ENCODE results near the gene MGAT5B.
"Not testable (repeated sequence)": the region's sequence is repeated elsewhere in the genome, so short reads cannot be mapped to it uniquely, and the experiment has no call there.

MGAT5B gene

DNA sequence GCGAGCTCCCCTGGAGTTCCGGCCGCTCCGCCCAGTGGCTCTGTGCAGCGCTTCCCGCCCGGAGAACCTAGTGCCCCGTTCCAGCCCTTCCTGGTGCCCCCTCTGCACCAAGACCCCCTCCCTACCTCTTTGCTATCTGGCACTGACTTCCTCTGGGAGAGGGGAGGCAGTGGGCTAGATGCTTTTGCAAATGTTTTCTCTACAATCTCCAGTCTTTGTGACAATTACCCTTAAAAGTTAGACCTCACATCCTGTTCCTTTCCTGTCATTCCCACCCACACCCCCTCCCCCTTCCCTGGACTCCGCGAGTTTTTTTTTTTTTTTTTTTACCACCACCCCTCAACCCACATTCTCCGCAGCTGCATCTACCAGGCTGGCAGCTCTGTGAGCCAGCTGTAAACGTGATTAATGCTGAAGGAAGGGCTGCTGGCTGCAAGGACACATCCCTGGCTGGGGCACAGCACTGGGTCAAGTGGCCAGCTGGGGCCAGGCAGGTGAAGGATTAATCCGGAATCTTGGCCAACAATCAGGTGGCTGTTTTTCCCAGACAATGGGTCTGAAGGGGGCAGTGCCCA is 101.5 kb downstream of the MGAT5B start:
- peaks cover 5% of the 10 kb centered on the region for H3K9me3 ChIP-seq (ENCODE audit: severe bottlenecking)
- no peaks in the 10 kb centered on the region for H3K36me3 ChIP-seq
- H3K27ac ChIP-seq = peak overlapping the region; percentile 81
- peak overlapping the region; percentile 46 for H3K4me3 ChIP-seq (ENCODE audit: low read depth, low read length)
- DNase-seq = peak; percentile 81
- TF ChIP-seq, protein P1, sequence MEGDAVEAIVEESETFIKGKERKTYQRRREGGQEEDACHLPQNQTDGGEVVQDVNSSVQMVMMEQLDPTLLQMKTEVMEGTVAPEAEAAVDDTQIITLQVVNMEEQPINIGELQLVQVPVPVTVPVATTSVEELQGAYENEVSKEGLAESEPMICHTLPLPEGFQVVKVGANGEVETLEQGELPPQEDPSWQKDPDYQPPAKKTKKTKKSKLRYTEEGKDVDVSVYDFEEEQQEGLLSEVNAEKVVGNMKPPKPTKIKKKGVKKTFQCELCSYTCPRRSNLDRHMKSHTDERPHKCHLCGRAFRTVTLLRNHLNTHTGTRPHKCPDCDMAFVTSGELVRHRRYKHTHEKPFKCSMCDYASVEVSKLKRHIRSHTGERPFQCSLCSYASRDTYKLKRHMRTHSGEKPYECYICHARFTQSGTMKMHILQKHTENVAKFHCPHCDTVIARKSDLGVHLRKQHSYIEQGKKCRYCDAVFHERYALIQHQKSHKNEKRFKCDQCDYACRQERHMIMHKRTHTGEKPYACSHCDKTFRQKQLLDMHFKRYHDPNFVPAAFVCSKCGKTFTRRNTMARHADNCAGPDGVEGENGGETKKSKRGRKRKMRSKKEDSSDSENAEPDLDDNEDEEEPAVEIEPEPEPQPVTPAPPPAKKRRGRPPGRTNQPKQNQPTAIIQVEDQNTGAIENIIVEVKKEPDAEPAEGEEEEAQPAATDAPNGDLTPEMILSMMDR (IDR thresholded peaks at IDR 0.05; ENCODE audit: low read depth, low read length) = no peak
- no peaks in the 10 kb centered on the region for H3K27me3 ChIP-seq (ENCODE audit: insufficient read depth, low read depth, severe bottlenecking)

DNA sequence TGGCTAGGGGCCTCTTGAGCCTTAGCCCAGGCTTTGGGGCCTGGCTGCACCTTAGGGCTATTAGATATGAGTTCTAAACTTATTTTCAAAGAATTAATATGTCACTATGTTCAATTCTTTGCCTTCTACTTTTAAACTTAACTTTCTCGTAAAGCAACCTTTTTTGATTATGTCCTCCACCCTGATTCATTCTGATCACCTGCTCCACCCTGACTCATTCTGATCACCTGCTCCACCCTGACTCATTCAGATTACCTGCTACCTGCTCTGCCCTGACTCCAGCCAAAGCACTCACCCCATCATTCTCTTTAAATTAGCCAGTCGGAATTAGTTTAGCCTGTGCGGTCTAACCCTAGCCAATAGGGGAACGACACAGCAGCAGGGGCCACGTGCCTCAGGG is 102.0 kb downstream of the MGAT5B start:
- not testable (repeated sequence) for H3K27ac ChIP-seq; H3K4me3 ChIP-seq (ENCODE audit: low read depth, low read length); H3K27me3 ChIP-seq (ENCODE audit: insufficient read depth, low read depth, severe bottlenecking); H3K36me3 ChIP-seq; DNase-seq
- H3K9me3 ChIP-seq (ENCODE audit: severe bottlenecking) = peaks cover 10% of the 10 kb centered on the region

GRCh38 chr17:76972046-76972641 is 103.9 kb downstream of the MGAT5B start:
- Histone ChIP-seq H3K4me3 (ENCODE audit: low read depth, low read length) (no peak overlapping the region), H3K27ac (no peak overlapping the region), H3K36me3 (no peaks in the 10 kb centered on the region), H3K27me3 (ENCODE audit: insufficient read depth, low read depth, severe bottlenecking) (no peaks in the 10 kb centered on the region), H3K9me3 (ENCODE audit: severe bottlenecking) (peaks cover 11% of the 10 kb centered on the region)
- no peak for DNase-seq
- TF ChIP-seq, protein P1 (IDR thresholded peaks at IDR 0.05; ENCODE audit: low read depth, low read length) = no peak

- peaks cover 17% of the 10 kb centered on the region for H3K9me3 ChIP-seq (ENCODE audit: severe bottlenecking)
These were observed 104.8 kb downstream of the MGAT5B start for GRCh38 chr17:76973040-76973439.

GRCh38 chr17:76974721-76975120 is 106.5 kb downstream of the MGAT5B start:
- DNase-seq = no peak
- no peak overlapping the region for H3K27ac ChIP-seq
- H3K36me3 ChIP-seq = no peaks in the 10 kb centered on the region
- TF ChIP-seq, protein P1 (IDR thresholded peaks at IDR 0.05; ENCODE audit: low read depth, low read length) = no peak
- no peaks in the 10 kb centered on the region for H3K27me3 ChIP-seq (ENCODE audit: insufficient read depth, low read depth, severe bottlenecking)
- H3K9me3 ChIP-seq (ENCODE audit: severe bottlenecking) = peaks cover 21% of the 10 kb centered on the region
- no peak overlapping the region for H3K4me3 ChIP-seq (ENCODE audit: low read depth, low read length)

More at GRCh38 chr17:76973040-76973439, 104.8 kb downstream of the MGAT5B start:
- TF ChIP-seq, protein P1 (IDR thresholded peaks at IDR 0.05; ENCODE audit: low read depth, low read length) = no peak
- Histone ChIP-seq H3K36me3 (no peaks in the 10 kb centered on the region), H3K27me3 (ENCODE audit: insufficient read depth, low read depth, severe bottlenecking) (no peaks in the 10 kb centered on the region), H3K4me3 (ENCODE audit: low read depth, low read length) (no peak overlapping the region), H3K27ac (no peak overlapping the region)
- DNase-seq = no peak

DNA sequence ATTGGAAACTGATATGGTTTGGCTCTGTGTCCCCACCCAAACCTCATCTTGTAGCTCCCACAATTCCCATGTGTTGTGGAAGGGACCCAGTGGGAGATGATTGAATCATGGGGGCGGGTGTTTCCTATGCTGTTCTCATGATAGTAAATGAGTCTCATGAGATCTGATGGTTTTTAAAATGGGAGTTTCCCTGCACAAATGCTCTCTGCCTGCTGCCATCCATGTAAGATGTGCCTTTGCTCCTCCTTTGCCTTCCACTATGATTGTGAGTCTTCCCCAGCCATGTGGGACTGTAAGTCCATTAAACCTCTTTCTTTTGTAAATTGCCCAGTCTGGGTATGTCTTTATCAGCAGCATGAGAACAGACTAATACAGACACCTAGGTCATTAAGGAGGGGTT is 109.8 kb downstream of the MGAT5B start:
- H3K9me3 ChIP-seq (ENCODE audit: severe bottlenecking) = peaks cover 21% of the 10 kb centered on the region
- H3K27me3 ChIP-seq (ENCODE audit: insufficient read depth, low read depth, severe bottlenecking); H3K27ac ChIP-seq; H3K4me3 ChIP-seq (ENCODE audit: low read depth, low read length); DNase-seq; H3K36me3 ChIP-seq: not testable (repeated sequence)

Data from WERI-Rb-1 (cell line).